T-cell (primary cell): ENCODE results near the gene NKAIN2. TPM values are rescaled to one million over a fixed set of nuclear protein-coding genes. Genes with fewer than 3 reads are reported as not detected.

Experiments
- ATAC-seq, 4 experiments: fragments of 200-7000 bp in 3 of 4; fragments of 150-1000 bp in 1 of 4; cut with Tn5 transposase; replicated peaks in 1 of 4; 1 replicate in 3 of 4; 2 replicates in 1 of 4; pipeline ENCODE4 v1.10.0; 2021; ENCODE audit warnings: moderate library complexity in 3 of 4, mild to moderate bottlenecking in 2 of 4, moderate number of reproducible peaks in 1 of 4
- CTCF ChIA-PET, 2 donors: fragments of 300-600 bp; sonication (Branson Sonifier 250); formaldehyde crosslinking; loops; one replicate each; lab custom pipeline; 2022; ENCODE audit warnings: antibody characterized with exemption in 2 of 2; lab: Charles Lee
- POLR2A ChIA-PET, 2 donors: fragments of 300-600 bp; sonication (Branson Sonifier 250); formaldehyde crosslinking; loops; one replicate each; lab custom pipeline; 2022; ENCODE audit warnings: antibody characterized with exemption in 2 of 2; lab: Charles Lee
- DNase-seq, 35 experiments: peaks; one replicate each; pipeline versions ENCODE4 v3.0.0 to v3.0.0-alpha.2; 2013 to 2023
- H3K27ac ChIP-seq: one replicate; pipeline ENCODE4 v1.5.1; 2013; ENCODE audit warnings: low read length
- H3K27me3 ChIP-seq, 2 experiments: replicated peaks in 1 of 2; 1 replicate in 1 of 2; 2 replicates in 1 of 2; pipeline versions ENCODE4 v1.6.1 to v1.7.0; 2013; ENCODE audit warnings: low read length in 1 of 2, mixed read lengths in 1 of 2; ENCODE audit not compliant: control insufficient read depth in 2 of 2, insufficient read depth in 2 of 2; ENCODE audit errors: extremely low read depth in 1 of 2
- H3K36me3 ChIP-seq, 2 donors: 1 replicate in 1 of 2; 2 replicates in 1 of 2; pipeline versions ENCODE4 v1.6.1 to v1.7.0; 2013; ENCODE audit warnings: low read length in 1 of 2; ENCODE audit not compliant: control insufficient read depth in 2 of 2, insufficient read depth in 1 of 2; ENCODE audit errors: extremely low read depth in 1 of 2
- H3K4me1 ChIP-seq, 2 experiments: 1 replicate in 1 of 2; 2 replicates in 1 of 2; pipeline versions ENCODE4 v1.6.1 to v1.7.0; 2013; ENCODE audit warnings: low read length in 2 of 2, mixed read lengths in 1 of 2; ENCODE audit not compliant: insufficient read depth in 2 of 2, control insufficient read depth in 1 of 2; ENCODE audit errors: extremely low read depth in 1 of 2
- H3K4me3 ChIP-seq, 2 donors: 1 replicate in 1 of 2; 2 replicates in 1 of 2; pipeline versions ENCODE4 v1.5.1 to v1.7.0; 2013; ENCODE audit warnings: mild to moderate bottlenecking in 2 of 2, low read length in 1 of 2, moderate library complexity in 1 of 2; ENCODE audit not compliant: control insufficient read depth in 1 of 2; ENCODE audit errors: extremely low read depth in 1 of 2
- H3K9me3 ChIP-seq: 2 replicates; pipeline ENCODE4 v1.7.0; 2013
- H3K27ac Mint-ChIP-seq, 2 donors: one replicate each; pipeline ENCODE4 v1.8.0; 2020 to 2021; ENCODE audit warnings: mild to moderate bottlenecking in 2 of 2, mixed read lengths in 2 of 2
- H3K27me3 Mint-ChIP-seq, 2 donors: one replicate each; pipeline ENCODE4 v1.8.0; 2021 to 2022; ENCODE audit warnings: mixed read lengths in 2 of 2
- H3K36me3 Mint-ChIP-seq: one replicate; pipeline ENCODE4 v1.8.0; 2021; ENCODE audit warnings: mixed read lengths
- H3K4me1 Mint-ChIP-seq, 3 donors: one replicate each; pipeline ENCODE4 v1.8.0; 2020 to 2022; ENCODE audit warnings: mixed read lengths in 3 of 3, mild to moderate bottlenecking in 1 of 3
- H3K4me3 Mint-ChIP-seq, 3 donors: one replicate each; pipeline ENCODE4 v1.8.0; 2020 to 2022; ENCODE audit warnings: mild to moderate bottlenecking in 3 of 3, mixed read lengths in 3 of 3, moderate library complexity in 3 of 3
- H3K9me3 Mint-ChIP-seq, 3 donors: one replicate each; pipeline ENCODE4 v1.8.0; 2020 to 2022; ENCODE audit warnings: mixed read lengths in 3 of 3
- WGBS: methylation state at CpG from one replicate; pipeline ENCODE4 v1.1.5; 2013; ENCODE audit warnings: missing lambda C conversion rate; ENCODE audit not compliant: insufficient coverage; 5-methylcytosine and 5-hydroxymethylcytosine counted together
- total RNA-seq, 35 experiments: library from RNA in 6 of 35; stranded (reverse) in 6 of 35; fragments of 120-200 nt in 1 of 35; gene quantifications; one replicate each; pipeline versions ENCODE4 v1.2.1 to v1.2.4 and lab custom pipeline; 2013 to 2026

The NKAIN2 gene
- total RNA-seq, 5 donors from 2014 or later (not counting 1 experiment from before 2014, with no cell fraction given): 0.13 TPM; not detected in 4

DNA sequence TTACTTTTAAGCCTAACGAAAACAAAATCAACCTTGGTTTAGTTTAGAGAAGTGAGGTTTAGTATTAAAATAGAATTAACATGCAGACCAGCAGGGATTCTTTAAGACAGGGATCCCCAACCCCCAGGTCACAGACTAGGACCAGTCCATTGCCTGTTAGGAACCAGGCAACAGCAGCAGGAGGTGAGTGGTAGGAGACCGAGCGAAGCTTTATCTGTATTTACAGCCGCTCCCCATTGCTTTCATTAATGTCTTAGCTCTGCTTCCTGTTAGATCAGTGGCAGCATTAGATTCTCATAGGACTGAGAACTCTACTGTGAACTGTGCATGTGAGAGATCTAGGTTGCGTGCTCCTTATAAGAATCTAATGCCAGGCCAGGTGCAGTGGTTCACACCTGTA, 225.9 kb downstream of the NKAIN2 start:
- Mint-ChIP-seq H3K27me3 (no peaks in the 10 kb centered on the region), H3K4me1 (no peaks in the 10 kb centered on the region), H3K27ac (no peak overlapping the region), H3K36me3 (no peaks in the 10 kb centered on the region), H3K4me3 (no peak overlapping the region), H3K9me3 (peaks cover 0 to 6% (median 4%) of the 10 kb centered on the region in 3 donors)
- WGBS: 90% methylated on average over 4 of the region's 5 CpGs
- ATAC-seq: no peak
- Histone ChIP-seq H3K36me3 (no peaks in the 10 kb centered on the region), H3K4me1 (no peaks in the 10 kb centered on the region), H3K27ac (no peak overlapping the region), H3K27me3 (no peaks in the 10 kb centered on the region), H3K9me3 (peaks cover 2% of the 10 kb centered on the region), H3K4me3 (no peak overlapping the region)
- DNase-seq: no peak
- ChIA-PET CTCF (no interaction called here), POLR2A (no interaction called here)

DNA sequence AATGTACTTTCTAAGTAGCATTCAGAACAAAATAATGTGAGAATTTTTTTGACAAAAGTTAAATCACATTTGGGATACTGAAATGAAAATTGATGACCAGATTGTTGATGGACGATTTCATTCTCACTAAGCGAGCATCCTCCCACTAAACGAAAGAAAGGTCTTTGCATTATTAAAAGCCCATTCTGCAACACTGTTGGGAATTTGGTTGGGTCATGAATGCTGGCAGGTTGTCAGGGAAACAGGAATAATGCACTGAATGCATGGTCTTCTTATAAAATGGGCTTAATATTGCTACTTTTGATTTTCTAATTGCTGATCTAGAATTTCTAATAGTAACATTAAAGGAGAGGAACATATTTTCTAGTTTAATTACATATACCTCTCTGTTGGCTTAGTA, 229.8 kb downstream of the NKAIN2 start:
- Histone ChIP-seq H3K9me3 (peaks cover 2% of the 10 kb centered on the region), H3K4me3 (no peak overlapping the region), H3K27me3 (no peaks in the 10 kb centered on the region), H3K36me3 (no peaks in the 10 kb centered on the region), H3K4me1 (no peaks in the 10 kb centered on the region), H3K27ac (no peak overlapping the region)
- no CpG with 5 or more reads among the region's 3 CpGs for WGBS
- ATAC-seq: no peak
- Mint-ChIP-seq H3K27me3 (no peaks in the 10 kb centered on the region), H3K4me3 (no peak overlapping the region), H3K9me3 (peaks cover 0 to 10% (median 2%) of the 10 kb centered on the region in 3 donors), H3K27ac (no peak overlapping the region), H3K36me3 (no peaks in the 10 kb centered on the region), H3K4me1 (no peaks in the 10 kb centered on the region)
- POLR2A ChIA-PET: no interaction called here
- no peak for DNase-seq
- CTCF ChIA-PET: no interaction called here

DNA sequence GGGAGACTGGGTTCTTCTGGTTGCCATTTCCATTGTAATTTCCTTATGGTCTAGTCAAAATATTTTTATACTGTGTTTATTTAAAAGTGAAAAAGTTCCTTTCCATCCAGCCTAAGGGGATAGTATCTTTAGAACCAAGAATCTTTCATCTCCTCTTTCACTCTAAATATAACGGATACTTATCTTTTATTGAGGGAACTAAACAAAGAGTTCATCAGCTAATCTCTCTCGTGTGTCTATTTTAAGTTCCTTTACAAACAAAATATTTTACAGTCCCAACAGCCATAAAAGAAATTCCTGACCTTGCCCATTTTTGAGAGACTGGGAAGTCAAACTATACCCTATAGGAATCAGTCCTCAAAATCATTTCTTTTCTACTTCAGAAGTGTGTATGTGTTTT, 232.7 kb downstream of the NKAIN2 start:
- POLR2A ChIA-PET: no interaction called here
- WGBS: no CpG with 5 or more reads among the region's 2 CpGs
- Mint-ChIP-seq H3K27ac (no peak overlapping the region), H3K4me1 (no peaks in the 10 kb centered on the region), H3K4me3 (no peak overlapping the region), H3K27me3 (no peaks in the 10 kb centered on the region), H3K9me3 (peaks cover 0 to 10% (median 2%) of the 10 kb centered on the region in 3 donors), H3K36me3 (no peaks in the 10 kb centered on the region)
- no peaks in the 10 kb centered on the region for H3K27me3 ChIP-seq
- H3K36me3 ChIP-seq: no peaks in the 10 kb centered on the region
- H3K4me1 ChIP-seq: no peaks in the 10 kb centered on the region
- H3K27ac ChIP-seq: no peak overlapping the region
- no peak overlapping the region for H3K4me3 ChIP-seq
- ATAC-seq (no peak), DNase-seq (no peak)
- H3K9me3 ChIP-seq: peaks cover 2% of the 10 kb centered on the region
- CTCF ChIA-PET: no interaction called here

DNA sequence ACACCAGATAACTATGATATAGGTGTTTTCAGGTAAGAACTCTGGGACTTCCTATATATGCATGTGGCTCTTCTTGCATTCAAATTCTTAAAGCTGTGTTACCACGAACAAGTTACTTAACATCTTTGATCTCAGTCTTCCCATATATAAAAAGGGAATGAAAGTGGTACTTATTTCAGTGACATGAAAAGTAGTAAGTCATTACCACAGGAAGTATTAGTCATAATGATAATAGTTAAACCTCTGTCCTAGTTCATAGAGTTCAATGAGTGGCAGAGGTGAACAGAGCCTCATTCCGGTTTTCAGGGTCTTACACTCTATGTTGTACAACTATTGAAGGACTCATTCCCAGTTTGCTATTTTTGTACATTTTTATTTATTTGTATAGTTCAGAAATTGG, 237.0 kb downstream of the NKAIN2 start:
- H3K4me1 ChIP-seq: no peaks in the 10 kb centered on the region
- WGBS: no CpG with 5 or more reads among the region's 2 CpGs
- no peaks in the 10 kb centered on the region for H3K36me3 ChIP-seq
- CTCF ChIA-PET: no interaction called here
- no peak overlapping the region for H3K4me3 ChIP-seq
- Mint-ChIP-seq H3K27me3 (no peaks in the 10 kb centered on the region), H3K4me3 (no peak overlapping the region), H3K36me3 (no peaks in the 10 kb centered on the region), H3K9me3 (peaks cover 0 to 6% (median 4%) of the 10 kb centered on the region in 3 donors), H3K27ac (no peak overlapping the region), H3K4me1 (no peaks in the 10 kb centered on the region)
- POLR2A ChIA-PET: no interaction called here
- DNase-seq (no peak), ATAC-seq (no peak)
- H3K27ac ChIP-seq: no peak overlapping the region
- no peaks in the 10 kb centered on the region for H3K9me3 ChIP-seq
- no peaks in the 10 kb centered on the region for H3K27me3 ChIP-seq

DNA sequence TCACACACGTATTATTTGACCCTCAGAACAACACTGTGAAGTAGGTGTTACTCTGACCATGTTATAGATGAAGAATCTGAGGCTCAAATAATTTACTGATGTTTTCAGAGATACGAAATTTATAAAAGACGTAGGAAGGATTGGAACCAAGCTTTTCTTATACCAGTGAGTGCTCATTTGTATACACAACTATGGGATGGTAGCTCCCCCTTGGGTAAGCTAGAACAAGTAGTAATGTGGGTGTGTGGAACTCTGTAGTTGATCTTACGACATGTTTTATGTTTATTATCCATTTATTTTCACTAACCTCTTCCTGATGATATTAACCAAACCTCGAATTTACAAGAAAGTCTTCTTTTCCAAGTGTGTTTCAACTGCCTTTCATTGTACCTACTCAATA, 248.5 kb downstream of the NKAIN2 start:
- no peak overlapping the region for H3K4me3 ChIP-seq
- ChIA-PET POLR2A (no interaction called here), CTCF (no interaction called here)
- no peaks in the 10 kb centered on the region for H3K36me3 ChIP-seq
- no peaks in the 10 kb centered on the region for H3K4me1 ChIP-seq
- no peak overlapping the region for H3K27ac Mint-ChIP-seq
- no peak overlapping the region for H3K27ac ChIP-seq
- H3K27me3 ChIP-seq: no peaks in the 10 kb centered on the region
- no CpG with 5 or more reads among the region's 5 CpGs for WGBS
- no peaks in the 10 kb centered on the region for H3K36me3 Mint-ChIP-seq
- no peaks in the 10 kb centered on the region for H3K4me1 Mint-ChIP-seq
- H3K27me3 Mint-ChIP-seq: no peaks in the 10 kb centered on the region
- no peak overlapping the region for H3K4me3 Mint-ChIP-seq
- H3K9me3 Mint-ChIP-seq: peaks cover 3 to 5% (median 5%) of the 10 kb centered on the region in 3 donors
- no peak for DNase-seq
- no peak for ATAC-seq
- H3K9me3 ChIP-seq: no peaks in the 10 kb centered on the region

DNA sequence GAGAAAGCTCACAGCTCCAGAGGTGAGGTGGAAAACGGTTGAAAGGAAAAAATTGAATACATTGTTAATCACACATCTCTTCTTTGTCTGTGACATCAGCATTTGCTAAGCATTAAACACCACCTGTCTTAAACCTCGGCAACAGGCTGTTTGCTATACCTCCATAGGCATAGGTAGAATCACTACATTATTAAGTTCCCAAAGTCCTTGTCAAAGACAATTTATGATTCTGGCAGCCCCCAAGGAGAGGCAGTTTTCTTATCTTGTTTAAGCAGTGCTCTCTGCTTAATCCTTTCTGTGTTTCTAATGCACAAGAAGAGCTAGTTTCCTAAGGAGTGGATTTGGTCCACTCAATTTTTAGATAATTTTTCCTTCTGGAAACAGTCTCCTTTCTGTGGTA, 249.7 kb downstream of the NKAIN2 start:
- Mint-ChIP-seq H3K4me3 (no peak overlapping the region), H3K27me3 (no peaks in the 10 kb centered on the region), H3K4me1 (no peaks in the 10 kb centered on the region), H3K36me3 (no peaks in the 10 kb centered on the region), H3K9me3 (peaks cover 3 to 5% (median 5%) of the 10 kb centered on the region in 3 donors), H3K27ac (no peak overlapping the region)
- no peaks in the 10 kb centered on the region for H3K9me3 ChIP-seq
- DNase-seq: no peak
- no peaks in the 10 kb centered on the region for H3K27me3 ChIP-seq
- H3K4me1 ChIP-seq: no peaks in the 10 kb centered on the region
- ChIA-PET POLR2A (no interaction called here), CTCF (no interaction called here)
- no peak overlapping the region for H3K27ac ChIP-seq
- H3K36me3 ChIP-seq: no peaks in the 10 kb centered on the region
- no peak for ATAC-seq
- no peak overlapping the region for H3K4me3 ChIP-seq
- no CpG with 5 or more reads among the region's 2 CpGs for WGBS

DNA sequence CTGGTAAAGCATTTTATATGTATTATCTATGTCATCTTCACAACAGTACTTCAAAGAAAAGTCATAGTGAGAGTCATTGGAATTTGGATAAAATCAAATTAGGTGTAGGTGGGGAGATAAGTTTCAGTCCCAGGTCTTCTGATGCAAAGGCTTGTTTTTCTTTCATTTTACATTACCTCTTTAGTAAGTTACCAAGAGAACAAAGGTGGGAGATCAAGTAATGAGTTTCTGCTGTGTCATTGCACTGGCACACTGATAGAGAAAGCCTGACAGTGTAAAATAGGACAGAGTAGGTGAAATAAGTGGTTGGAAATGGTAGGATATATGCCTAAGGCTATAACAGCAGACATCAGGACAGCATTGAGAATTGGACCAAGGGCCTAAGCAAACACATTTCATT, 250.4 kb downstream of the NKAIN2 start:
- Mint-ChIP-seq H3K4me3 (no peak overlapping the region), H3K27me3 (no peaks in the 10 kb centered on the region), H3K9me3 (peaks cover 3 to 5% (median 5%) of the 10 kb centered on the region in 3 donors), H3K36me3 (no peaks in the 10 kb centered on the region), H3K4me1 (no peaks in the 10 kb centered on the region), H3K27ac (no peak overlapping the region)
- no peak for DNase-seq
- CTCF ChIA-PET: no interaction called here
- H3K27ac ChIP-seq: no peak overlapping the region
- no peaks in the 10 kb centered on the region for H3K9me3 ChIP-seq
- H3K36me3 ChIP-seq: no peaks in the 10 kb centered on the region
- H3K4me1 ChIP-seq: no peaks in the 10 kb centered on the region
- POLR2A ChIA-PET: no interaction called here
- no peak overlapping the region for H3K4me3 ChIP-seq
- H3K27me3 ChIP-seq: no peaks in the 10 kb centered on the region
- no peak for ATAC-seq
